Upper lobe of left lung (tissue), 6 donors: ENCODE data around the gene SPRED3. TPM values are rescaled to one million over a fixed set of nuclear protein-coding genes. Genes with fewer than 3 reads are reported as not detected.

Source experiments
- ATAC-seq, 2 donors: fragments of 200-7000 bp; cut with Tn5 transposase; one replicate each; pipeline ENCODE4 v1.9.1; 2022; ENCODE audit warnings: mild to moderate bottlenecking in 2 of 2, moderate library complexity in 2 of 2; ENCODE audit not compliant: low FRiP score in 2 of 2
- DNase-seq, 2 donors: peaks; one replicate each; pipeline ENCODE4 v3.0.0-alpha.2; 2019 to 2020
- H3K27ac ChIP-seq, 4 donors: fragments of 200-600 bp; sonication (generic); one replicate each; pipeline ENCODE4 v1.5.1; 2016 to 2019
- H3K27me3 ChIP-seq, 4 donors: fragments of 200-600 bp; sonication (generic); one replicate each; pipeline ENCODE4 v1.5.1; 2017 to 2019
- H3K36me3 ChIP-seq, 4 donors: fragments of 200-600 bp; sonication (generic); one replicate each; pipeline ENCODE4 v1.5.1; 2016 to 2019
- H3K4me1 ChIP-seq, 4 donors: fragments of 200-600 bp; sonication (generic); one replicate each; pipeline ENCODE4 v1.5.1; 2018 to 2019
- H3K4me3 ChIP-seq, 4 donors: fragments of 200-600 bp; sonication (generic); one replicate each; pipeline ENCODE4 v1.5.1; 2017 to 2019; ENCODE audit warnings: mild to moderate bottlenecking in 2 of 4, moderate library complexity in 1 of 4
- H3K9me3 ChIP-seq, 4 donors: fragments of 200-600 bp; sonication (generic); one replicate each; pipeline ENCODE4 v1.5.1; 2018 to 2019
- CTCF ChIP-seq, 6 experiments: fragments of 450-650 bp in 4 of 6; fragments of 200-600 bp in 2 of 6; sonication (generic) in 2 of 6; IDR thresholded peaks; one replicate each; pipeline ENCODE4 v1.5.1; 2016 to 2019; ENCODE audit warnings: antibody characterized with exemption in 6 of 6
- EP300 ChIP-seq, 4 donors: sonication (generic); formaldehyde crosslinking; IDR thresholded peaks; one replicate each; pipeline ENCODE4 v1.5.1; 2017; ENCODE audit warnings: antibody characterized with exemption in 4 of 4, control low read depth in 2 of 4
- POLR2A ChIP-seq, 4 donors: fragments of 450-650 bp; IDR thresholded peaks; one replicate each; pipeline ENCODE4 v1.5.1; 2016 to 2017; ENCODE audit warnings: antibody characterized with exemption in 4 of 4, mild to moderate bottlenecking in 2 of 4
- POLR2AphosphoS5 ChIP-seq, 2 donors: sonication (generic); formaldehyde crosslinking; IDR thresholded peaks; one replicate each; pipeline ENCODE4 v1.5.1; 2017; ENCODE audit warnings: antibody characterized with exemption in 2 of 2
- WGBS, 2 donors: methylation state at CpG; one replicate each; pipeline ENCODE4 v1.1.5; 2017 to 2018; 5-methylcytosine and 5-hydroxymethylcytosine counted together
- total RNA-seq, 6 donors: library from RNA; depleted of rRNA in 4 of 6; stranded (reverse); fragments of >200 nt in 4 of 6; gene quantifications; one replicate each; pipeline versions ENCODE4 v1.1.0 to v1.2.1, GENCODE V29; 2016 to 2021
- donor health status: DM: no; HTN: no; CAD: no; lungs with moderate emphysema.
- donor health status: DM: no; HTN: yes; CAD: no; lungs with severe emphysema.

Gene SPRED3
- total RNA-seq, 6 donors from 2014 or later: 0.11 to 2.1 (median 0.85) TPM

DNA sequence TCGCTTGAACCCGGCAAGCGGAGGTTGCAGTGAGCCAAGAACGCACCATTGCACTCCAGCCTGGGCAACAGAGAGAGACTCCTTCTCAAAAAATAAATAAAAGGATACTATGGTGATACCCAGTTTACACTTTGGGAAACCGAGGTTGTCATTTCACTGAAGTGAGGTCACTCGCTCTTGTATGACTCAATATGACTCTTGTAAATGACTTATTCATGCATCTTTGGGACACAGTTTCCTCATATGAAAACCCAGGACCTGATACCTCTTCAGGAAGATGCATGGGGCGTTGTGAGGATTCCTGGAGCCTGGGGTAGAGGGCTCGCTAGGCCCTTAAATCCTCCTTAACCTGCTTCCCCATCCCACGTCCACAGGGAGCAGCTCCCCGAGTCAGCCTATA, 9.6 kb upstream of the SPRED3 start:
- H3K27ac ChIP-seq: no peak overlapping the region
- H3K4me3 ChIP-seq: no peak overlapping the region
- DNase-seq (no peak), ATAC-seq (no peak)
- no peaks in the 10 kb centered on the region for H3K9me3 ChIP-seq
- H3K27me3 ChIP-seq: no peaks in the 10 kb centered on the region
- H3K36me3 ChIP-seq: peaks cover 17 to 76% (median 65%) of the 10 kb centered on the region in 4 donors
- 88 to 97% methylated on average over 10 of the region's 10 CpGs for WGBS, 2 donors
- TF ChIP-seq EP300 (IDR thresholded peaks at IDR 0.05): no peak
- no peak for TF ChIP-seq CTCF (IDR thresholded peaks at IDR 0.05)
- no peak for TF ChIP-seq POLR2AphosphoS5 (IDR thresholded peaks at IDR 0.05)
- TF ChIP-seq POLR2A (IDR thresholded peaks at IDR 0.05): no peak
- H3K4me1 ChIP-seq: peaks cover 20 to 29% (median 21%) of the 10 kb centered on the region in 4 donors

DNA sequence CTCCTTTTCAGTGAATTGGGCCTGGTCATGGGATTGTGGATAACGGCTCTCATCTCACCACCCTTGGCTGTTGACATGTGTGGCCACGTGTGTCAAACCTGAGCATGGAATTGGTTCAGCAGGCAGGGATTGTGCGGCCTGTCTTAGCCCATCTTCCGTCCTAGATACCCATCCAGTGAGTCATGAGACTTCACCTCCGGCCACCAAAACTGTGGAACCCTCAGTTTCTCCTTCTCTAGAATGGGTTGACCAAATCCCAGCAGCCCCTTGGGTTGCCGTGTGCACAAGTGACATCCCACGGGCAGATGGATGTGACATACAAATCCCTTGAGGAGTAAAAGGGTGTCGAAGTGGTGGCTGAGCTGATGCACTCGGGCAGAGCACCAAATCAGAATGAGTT, 7.4 kb upstream of the SPRED3 start:
- no peak for ATAC-seq
- Histone ChIP-seq H3K27ac (no peak overlapping the region), H3K27me3 (no peaks in the 10 kb centered on the region), H3K4me1 (peaks cover 10 to 22% (median 13%) of the 10 kb centered on the region in 4 donors), H3K4me3 (no peak overlapping the region), H3K9me3 (no peaks in the 10 kb centered on the region), H3K36me3 (peaks cover 17 to 92% (median 73%) of the 10 kb centered on the region in 4 donors)
- TF ChIP-seq CTCF (IDR thresholded peaks at IDR 0.05): no peak
- TF ChIP-seq POLR2AphosphoS5 (IDR thresholded peaks at IDR 0.05): no peak
- no peak for TF ChIP-seq POLR2A (IDR thresholded peaks at IDR 0.05)
- no peak for TF ChIP-seq EP300 (IDR thresholded peaks at IDR 0.05)
- no peak for DNase-seq
- WGBS, 2 donors: 91 to 96% methylated on average over 9 of the region's 9 CpGs

DNA sequence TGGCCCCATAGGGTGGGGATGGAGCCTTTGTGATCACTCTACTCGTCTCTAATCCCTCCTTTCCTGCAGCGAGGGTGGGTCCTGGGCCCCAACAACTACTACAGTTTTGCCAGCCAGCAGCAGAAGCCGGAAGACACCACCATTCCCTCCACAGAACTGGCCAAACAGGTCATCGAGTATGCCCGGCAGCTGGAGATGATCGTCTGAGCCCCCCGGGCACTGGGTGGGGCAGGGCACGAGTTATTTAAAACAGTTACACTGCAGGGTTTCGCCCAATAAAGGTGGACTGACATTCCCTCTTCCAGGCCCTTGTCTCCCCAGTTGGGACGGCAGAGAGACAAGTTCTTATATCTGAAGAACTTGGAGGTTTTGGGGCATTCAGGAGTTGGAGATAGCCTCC, 5.3 kb upstream of the SPRED3 start:
- no peaks in the 10 kb centered on the region for H3K9me3 ChIP-seq
- H3K27ac ChIP-seq: no peak overlapping the region
- no peak overlapping the region for H3K4me3 ChIP-seq
- H3K36me3 ChIP-seq: peaks cover 17 to 72% (median 60%) of the 10 kb centered on the region in 4 donors
- TF ChIP-seq EP300 (IDR thresholded peaks at IDR 0.05) (no peak), POLR2A (IDR thresholded peaks at IDR 0.05) (no peak), POLR2AphosphoS5 (IDR thresholded peaks at IDR 0.05) (no peak), CTCF (IDR thresholded peaks at IDR 0.05) (no peak)
- WGBS, 2 donors: 82 to 98% methylated on average over 4 to 10 of the region's 10 CpGs
- H3K27me3 ChIP-seq: peaks cover 0 to 5% (median 0%) of the 10 kb centered on the region in 4 donors
- peaks cover 20 to 28% (median 23%) of the 10 kb centered on the region in 4 donors for H3K4me1 ChIP-seq
- DNase-seq: no peak
- ATAC-seq: no peak

- ATAC-seq: no peak
- DNase-seq: no peak
- Histone ChIP-seq H3K9me3 (no peaks in the 10 kb centered on the region), H3K4me3 (no peak overlapping the region), H3K4me1 (peaks cover 26 to 33% (median 29%) of the 10 kb centered on the region in 4 donors), H3K27ac (no peak overlapping the region), H3K36me3 (peaks cover 17 to 68% (median 58%) of the 10 kb centered on the region in 4 donors), H3K27me3 (peaks cover 0 to 11% (median under 1%) of the 10 kb centered on the region in 4 donors)
- TF ChIP-seq POLR2A (IDR thresholded peaks at IDR 0.05) (no peak), CTCF (IDR thresholded peaks at IDR 0.05) (no peak), POLR2AphosphoS5 (IDR thresholded peaks at IDR 0.05) (no peak), EP300 (IDR thresholded peaks at IDR 0.05) (no peak)
- WGBS, 2 donors: 94 to 100% methylated on average over 2 of the region's 2 CpGs
Measured at GRCh38 chr19:38383743-38384142, 4.8 kb upstream of the SPRED3 start.
